Hepatocyte (in vitro differentiated cells): ENCODE data around the gene RNF34. TPM values are rescaled to one million over a fixed set of nuclear protein-coding genes. Genes with fewer than 3 reads are reported as not detected.

Source experiments
- DNase-seq: peaks from one replicate; pipeline ENCODE4 v3.0.0-alpha.2; 2016; ENCODE audit warnings: low spot score
- H2AFZ ChIP-seq: fragments of 200-600 bp; sonication (generic); 2 replicates; pipeline ENCODE4 v1.6.0; 2016; ENCODE audit warnings: antibody characterized with exemption, mild to moderate bottlenecking
- H3K27ac ChIP-seq: fragments of 200-600 bp; sonication (generic); 2 replicates; pipeline ENCODE4 v1.5.1; 2016; ENCODE audit warnings: mild to moderate bottlenecking
- H3K27me3 ChIP-seq: fragments of 200-600 bp; sonication (generic); 2 replicates; pipeline ENCODE4 v1.6.1; 2016
- H3K36me3 ChIP-seq: fragments of 200-600 bp; sonication (generic); replicated peaks from 2 replicates; pipeline ENCODE4 v1.5.1; 2016; ENCODE audit warnings: low read depth; ENCODE audit not compliant: insufficient read depth
- H3K4me1 ChIP-seq: fragments of 200-600 bp; sonication (generic); 2 replicates; pipeline ENCODE4 v1.5.1; 2016; ENCODE audit warnings: mild to moderate bottlenecking, moderate library complexity; ENCODE audit not compliant: insufficient read depth
- H3K4me2 ChIP-seq: fragments of 200-600 bp; sonication (generic); 2 replicates; pipeline ENCODE4 v1.6.0; 2016
- H3K4me3 ChIP-seq: fragments of 200-600 bp; sonication (generic); 2 replicates; pipeline ENCODE4 v1.5.1; 2016; ENCODE audit warnings: mild to moderate bottlenecking
- H3K79me2 ChIP-seq: fragments of 200-600 bp; sonication (generic); 2 replicates; pipeline ENCODE4 v1.6.0; 2017; ENCODE audit warnings: mild to moderate bottlenecking
- H3K9me2 ChIP-seq: fragments of 200-600 bp; sonication (generic); replicated peaks from 2 replicates; pipeline ENCODE4 v1.6.0; 2017; ENCODE audit warnings: mild to moderate bottlenecking; ENCODE audit not compliant: insufficient read depth
- H3K9me3 ChIP-seq: fragments of 200-600 bp; sonication (generic); 2 replicates; pipeline ENCODE4 v1.5.1; 2016; ENCODE audit warnings: low read depth, mild to moderate bottlenecking
- H4K20me1 ChIP-seq: fragments of 200-600 bp; sonication (generic); 2 replicates; pipeline ENCODE4 v1.6.0; 2016; ENCODE audit warnings: mild to moderate bottlenecking; ENCODE audit not compliant: insufficient read depth, poor library complexity, severe bottlenecking
- EZH2 ChIP-seq: fragments of 200-600 bp; sonication (generic); IDR thresholded peaks from 2 replicates; pipeline ENCODE4 v1.6.1; 2016; ENCODE audit warnings: antibody characterized with exemption, mild to moderate bottlenecking, borderline replicate concordance
- EZH2phosphoT487 ChIP-seq: fragments of 200-600 bp; sonication (generic); IDR thresholded peaks from one replicate; pipeline ENCODE4 v1.6.1; 2018; ENCODE audit warnings: antibody characterized with exemption, mild to moderate bottlenecking, low read depth, moderate library complexity; ENCODE audit not compliant: unreplicated experiment, severe bottlenecking
- WGBS: methylation state at CpG from one replicate; pipeline ENCODE4 v1.1.6; 2016; ENCODE audit warnings: low lambda C conversion rate; ENCODE audit errors: missing lambda C conversion rate; 5-methylcytosine and 5-hydroxymethylcytosine counted together
- polyA plus RNA-seq: library from polyadenylated mRNA; unstranded; fragments of >200 nt; fragmentation: Nextera tagmentation; extraction: Ambion mirVana; gene quantifications from 2 replicates; pipeline ENCODE4 v1.2.1, GENCODE V29; 2016
- total RNA-seq: library from RNA; depleted of rRNA; stranded (reverse); fragments of >200 nt; gene quantifications from 2 replicates; pipeline ENCODE4 v1.2.3, GENCODE V29; 2014
- TF ChIP-seq, protein P1 (sequence below): fragments of 200-600 bp; sonication (generic); IDR thresholded peaks from 2 replicates; pipeline ENCODE4 v1.5.1; 2016; ENCODE audit warnings: antibody characterized with exemption, mild to moderate bottlenecking; ENCODE audit not compliant: poor library complexity

RNF34 gene
- total and polyA plus RNA-seq, 2 experiments from 2014 or later = 37.0 to 42.2 TPM

- Histone ChIP-seq H3K9me2 (no peaks in the 10 kb centered on the region), H3K27ac (peak overlapping the region; percentile 57), H3K27me3 (no peaks in the 10 kb centered on the region), H3K36me3 (no peaks in the 10 kb centered on the region), H4K20me1 (no peaks in the 10 kb centered on the region), H3K9me3 (no peaks in the 10 kb centered on the region), H3K4me2 (peak overlapping the region; percentile 60), H3K4me1 (no peaks in the 10 kb centered on the region), H3K4me3 (no peak overlapping the region), H2AFZ (peak overlapping the region; percentile 42), H3K79me2 (no peaks in the 10 kb centered on the region)
- DNase-seq = peak; percentile 25
- TF ChIP-seq, protein P1, sequence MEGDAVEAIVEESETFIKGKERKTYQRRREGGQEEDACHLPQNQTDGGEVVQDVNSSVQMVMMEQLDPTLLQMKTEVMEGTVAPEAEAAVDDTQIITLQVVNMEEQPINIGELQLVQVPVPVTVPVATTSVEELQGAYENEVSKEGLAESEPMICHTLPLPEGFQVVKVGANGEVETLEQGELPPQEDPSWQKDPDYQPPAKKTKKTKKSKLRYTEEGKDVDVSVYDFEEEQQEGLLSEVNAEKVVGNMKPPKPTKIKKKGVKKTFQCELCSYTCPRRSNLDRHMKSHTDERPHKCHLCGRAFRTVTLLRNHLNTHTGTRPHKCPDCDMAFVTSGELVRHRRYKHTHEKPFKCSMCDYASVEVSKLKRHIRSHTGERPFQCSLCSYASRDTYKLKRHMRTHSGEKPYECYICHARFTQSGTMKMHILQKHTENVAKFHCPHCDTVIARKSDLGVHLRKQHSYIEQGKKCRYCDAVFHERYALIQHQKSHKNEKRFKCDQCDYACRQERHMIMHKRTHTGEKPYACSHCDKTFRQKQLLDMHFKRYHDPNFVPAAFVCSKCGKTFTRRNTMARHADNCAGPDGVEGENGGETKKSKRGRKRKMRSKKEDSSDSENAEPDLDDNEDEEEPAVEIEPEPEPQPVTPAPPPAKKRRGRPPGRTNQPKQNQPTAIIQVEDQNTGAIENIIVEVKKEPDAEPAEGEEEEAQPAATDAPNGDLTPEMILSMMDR = no peak
- no peak for TF ChIP-seq EZH2
- no peak for TF ChIP-seq EZH2phosphoT487
- 71% methylated on average over 10 of the region's 10 CpGs for WGBS
Measured at GRCh38 chr12:121391619-121392324, 8.1 kb upstream of the RNF34 start.

- H3K79me2 ChIP-seq = no peaks in the 10 kb centered on the region
- H3K9me3 ChIP-seq = no peaks in the 10 kb centered on the region
- no peak for DNase-seq
- H3K4me1 ChIP-seq = no peaks in the 10 kb centered on the region
- H3K27ac ChIP-seq = peak overlapping the region; percentile 57
- TF ChIP-seq, protein P1 = no peak
- no peak for TF ChIP-seq EZH2
- TF ChIP-seq EZH2phosphoT487 = no peak
- no peaks in the 10 kb centered on the region for H3K27me3 ChIP-seq
- WGBS = 82% methylated on average over 3 of the region's 3 CpGs
- no peaks in the 10 kb centered on the region for H3K9me2 ChIP-seq
- peak overlapping the region; percentile 60 for H3K4me2 ChIP-seq
- H2AFZ ChIP-seq = peak overlapping the region; percentile 42
- no peak overlapping the region for H3K4me3 ChIP-seq
- no peaks in the 10 kb centered on the region for H4K20me1 ChIP-seq
- H3K36me3 ChIP-seq = no peaks in the 10 kb centered on the region
Measured at GRCh38 chr12:121392325-121392716, 7.6 kb upstream of the RNF34 start.

GRCh38 chr12:121397521-121397920 lies 2.4 kb upstream of the RNF34 start:
- no peak for DNase-seq
- Histone ChIP-seq H3K9me2 (no peaks in the 10 kb centered on the region), H3K36me3 (no peaks in the 10 kb centered on the region), H3K4me1 (peaks cover 10% of the 10 kb centered on the region), H3K4me2 (no peak overlapping the region), H3K27ac (no peak overlapping the region), H3K4me3 (no peak overlapping the region), H3K27me3 (no peaks in the 10 kb centered on the region), H3K9me3 (no peaks in the 10 kb centered on the region), H2AFZ (no peak overlapping the region), H3K79me2 (peaks cover 30% of the 10 kb centered on the region), H4K20me1 (peaks cover 10% of the 10 kb centered on the region)
- 98% methylated on average over 14 of the region's 14 CpGs for whole genome bisulfite sequencing
- TF ChIP-seq, protein P1 = no peak
- TF ChIP-seq EZH2 = no peak
- no peak for TF ChIP-seq EZH2phosphoT487
